ENCODE data around the gene APPBP2.

Gene APPBP2

DNA sequence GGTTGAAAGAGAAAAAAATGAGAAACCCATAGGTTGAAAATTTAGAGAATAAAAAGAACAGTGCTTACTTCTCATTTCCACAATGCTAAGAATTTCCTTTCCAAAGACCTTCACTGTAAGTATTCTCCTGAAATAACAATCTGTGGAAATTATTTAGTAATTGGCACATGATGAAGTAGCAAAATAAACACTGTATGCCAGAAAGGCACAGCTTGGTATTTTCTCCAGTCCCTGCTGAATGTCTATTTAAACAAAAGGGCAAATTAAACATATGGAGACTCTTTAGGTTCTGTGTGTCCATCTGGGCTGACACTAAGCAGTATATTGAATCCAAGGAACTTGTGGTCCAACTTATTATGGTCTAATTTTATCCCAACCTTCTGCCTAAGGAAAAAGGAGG lies 57.7 kb downstream of the APPBP2 start:
- TF ChIP-seq, protein P1, sequence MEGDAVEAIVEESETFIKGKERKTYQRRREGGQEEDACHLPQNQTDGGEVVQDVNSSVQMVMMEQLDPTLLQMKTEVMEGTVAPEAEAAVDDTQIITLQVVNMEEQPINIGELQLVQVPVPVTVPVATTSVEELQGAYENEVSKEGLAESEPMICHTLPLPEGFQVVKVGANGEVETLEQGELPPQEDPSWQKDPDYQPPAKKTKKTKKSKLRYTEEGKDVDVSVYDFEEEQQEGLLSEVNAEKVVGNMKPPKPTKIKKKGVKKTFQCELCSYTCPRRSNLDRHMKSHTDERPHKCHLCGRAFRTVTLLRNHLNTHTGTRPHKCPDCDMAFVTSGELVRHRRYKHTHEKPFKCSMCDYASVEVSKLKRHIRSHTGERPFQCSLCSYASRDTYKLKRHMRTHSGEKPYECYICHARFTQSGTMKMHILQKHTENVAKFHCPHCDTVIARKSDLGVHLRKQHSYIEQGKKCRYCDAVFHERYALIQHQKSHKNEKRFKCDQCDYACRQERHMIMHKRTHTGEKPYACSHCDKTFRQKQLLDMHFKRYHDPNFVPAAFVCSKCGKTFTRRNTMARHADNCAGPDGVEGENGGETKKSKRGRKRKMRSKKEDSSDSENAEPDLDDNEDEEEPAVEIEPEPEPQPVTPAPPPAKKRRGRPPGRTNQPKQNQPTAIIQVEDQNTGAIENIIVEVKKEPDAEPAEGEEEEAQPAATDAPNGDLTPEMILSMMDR (IDR thresholded peaks at IDR 0.05; ENCODE audit: low read depth, low read length), result no peak
- DNase-seq (ENCODE audit: extremely low read depth, low read depth), result no peak

DNA sequence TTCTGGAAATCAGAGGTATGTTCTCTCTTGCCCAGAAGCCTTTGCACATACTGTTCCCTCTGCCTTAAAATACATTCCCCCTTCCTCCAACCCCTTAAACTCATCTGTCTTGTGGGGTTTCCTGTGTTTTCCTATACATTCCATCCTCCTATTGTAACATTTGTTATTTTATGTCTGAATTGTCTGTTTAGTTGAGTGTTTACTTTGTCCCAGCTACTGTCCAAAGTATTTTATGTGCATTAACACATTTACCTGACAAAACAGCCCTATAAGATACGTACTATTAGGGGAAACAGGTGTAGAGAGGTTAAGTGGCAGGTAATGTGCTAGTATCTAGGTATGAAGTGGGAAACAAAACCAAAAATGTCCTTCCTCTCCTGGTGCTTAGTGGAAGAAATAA lies 61.7 kb downstream of the APPBP2 start:
- DNase-seq (ENCODE audit: extremely low read depth, low read depth), result no peak
- TF ChIP-seq, protein P1 (IDR thresholded peaks at IDR 0.05; ENCODE audit: low read depth, low read length), result no peak

DNA sequence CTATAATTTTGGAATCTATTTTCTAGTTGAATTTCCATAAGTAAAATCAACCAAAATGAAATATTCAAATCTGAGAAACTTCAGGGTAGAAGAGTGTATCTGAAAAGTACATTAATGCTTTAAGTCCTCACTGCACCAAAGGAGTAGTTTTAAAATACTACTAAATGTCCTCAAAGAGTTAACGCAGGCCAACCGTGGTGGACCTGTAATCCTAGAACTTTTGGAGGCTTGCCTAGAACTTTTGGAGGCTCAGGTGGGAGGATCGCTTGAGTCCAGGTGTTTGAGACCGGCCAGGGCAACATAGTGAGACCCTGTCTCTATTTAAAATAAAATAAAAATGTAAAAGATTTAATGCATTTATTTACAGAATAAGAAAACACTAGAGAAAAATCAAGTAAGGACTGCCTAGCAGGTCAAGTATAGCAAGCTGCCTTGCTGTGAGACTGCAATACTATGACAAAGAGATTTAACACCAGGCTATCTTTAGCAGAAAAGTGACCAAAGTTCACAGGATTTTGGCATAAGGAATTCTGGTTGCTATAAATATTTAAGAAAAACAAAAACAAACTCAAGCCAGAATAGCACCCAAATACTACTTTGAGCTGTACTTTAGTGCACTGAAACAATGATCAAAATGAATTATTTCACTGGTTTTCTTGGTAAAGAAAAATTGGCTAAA lies 62.7 kb downstream of the APPBP2 start:
- DNase-seq (ENCODE audit: extremely low read depth, low read depth), result no peak
- TF ChIP-seq, protein P1 (IDR thresholded peaks at IDR 0.05; ENCODE audit: low read depth, low read length), result no peak

DNA sequence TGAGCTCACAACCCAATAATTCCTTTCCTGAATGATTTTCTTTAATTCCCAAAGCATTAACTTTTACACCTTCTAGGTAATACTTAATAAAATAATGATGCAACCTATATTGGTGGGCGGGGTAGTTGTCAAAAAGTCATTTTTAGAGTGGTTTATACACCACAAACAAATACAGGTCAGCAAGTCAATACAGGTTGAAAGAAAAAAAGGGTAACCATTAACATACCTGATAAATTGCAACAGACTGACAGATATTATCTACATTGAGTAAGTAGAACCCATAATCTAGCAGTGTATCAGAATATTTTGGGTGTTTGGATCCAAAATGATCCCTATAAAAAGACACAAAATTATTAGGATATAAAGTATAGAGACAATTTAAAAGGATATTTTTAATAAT lies 64.5 kb downstream of the APPBP2 start:
- TF ChIP-seq, protein P1 (IDR thresholded peaks at IDR 0.05; ENCODE audit: low read depth, low read length), result no peak
- no peak for DNase-seq (ENCODE audit: extremely low read depth, low read depth)

DNA sequence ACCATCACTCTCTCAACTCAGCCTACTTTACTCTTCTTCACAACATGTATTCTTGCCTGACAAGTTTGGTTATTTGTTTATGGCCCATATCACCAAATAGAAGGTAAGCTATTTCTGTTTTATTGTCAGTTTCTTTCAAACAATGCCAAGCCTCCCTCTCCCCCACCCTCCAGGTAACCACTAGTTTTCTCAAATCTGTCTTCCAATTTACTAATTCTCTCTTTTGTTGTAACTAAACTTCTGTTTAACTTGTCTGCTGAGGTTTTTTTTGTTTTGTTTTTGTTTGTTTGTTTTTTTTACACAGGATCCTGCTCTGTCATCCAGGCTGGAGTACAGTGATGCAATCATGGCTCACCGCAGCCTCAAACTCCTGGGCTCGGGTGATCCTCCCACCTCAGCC lies 68.9 kb downstream of the APPBP2 start:
- TF ChIP-seq, protein P1 (IDR thresholded peaks at IDR 0.05; ENCODE audit: low read depth, low read length), result no peak

DNA sequence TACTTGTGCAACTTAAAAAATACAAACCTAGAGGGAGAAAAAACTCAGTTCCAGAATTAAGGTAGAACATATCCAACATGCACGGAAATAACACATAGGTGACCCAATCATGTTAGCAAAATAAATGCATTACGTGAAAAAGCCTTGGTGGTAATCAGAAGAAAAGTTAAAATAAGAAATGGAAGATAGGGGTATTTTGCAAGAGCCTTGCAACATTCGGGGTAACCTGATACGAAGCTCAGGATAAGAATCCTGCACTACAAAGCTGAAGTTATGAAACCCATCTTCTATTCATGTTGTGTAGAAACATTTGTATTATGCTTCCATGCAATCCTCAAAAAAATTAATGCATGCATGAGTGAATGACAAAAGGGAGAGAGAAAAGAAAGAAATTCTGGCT lies 70.7 kb downstream of the APPBP2 start:
- DNase-seq (ENCODE audit: extremely low read depth, low read depth), result no peak
- TF ChIP-seq, protein P1 (IDR thresholded peaks at IDR 0.05; ENCODE audit: low read depth, low read length), result no peak

More for the DNA sequence above, 68.9 kb downstream of the APPBP2 start:
- no peak for DNase-seq (ENCODE audit: extremely low read depth, low read depth)

DNA sequence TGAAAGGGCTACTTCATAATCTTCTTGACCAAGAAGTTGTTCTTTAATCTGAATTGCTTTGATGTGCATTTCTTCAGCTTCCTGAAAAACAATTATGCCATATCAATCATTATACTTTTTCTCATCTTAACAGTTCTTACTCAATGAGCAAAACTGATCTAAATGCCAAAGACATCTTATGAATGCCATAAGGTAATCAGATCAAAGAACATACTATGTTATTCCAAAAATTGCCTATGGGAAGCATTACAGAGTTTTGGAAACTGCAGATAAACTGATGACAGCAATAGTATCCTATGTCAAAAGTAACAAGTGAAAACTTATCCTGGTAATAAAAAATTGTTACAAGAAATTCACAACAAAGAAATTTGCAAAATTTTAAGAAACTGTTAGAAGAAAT lies 74.1 kb downstream of the APPBP2 start:
- DNase-seq (ENCODE audit: extremely low read depth, low read depth), result no peak

More for the DNA sequence above, 74.1 kb downstream of the APPBP2 start:
- TF ChIP-seq, protein P1 (IDR thresholded peaks at IDR 0.05; ENCODE audit: low read depth, low read length), result no peak

All from AG09319 (cell line).